GM19025 (cell line): ENCODE results near the gene SIPA1L2.
"Not testable (repeated sequence)": the region's sequence is repeated elsewhere in the genome, so short reads cannot be mapped to it uniquely, and the experiment has no call there.

Experiments
- ATAC-seq: cut with Tn5 transposase; IDR thresholded peaks from one replicate; pipeline ENCODE4 v1.9.1; 2021; ENCODE audit warnings: mild to moderate bottlenecking, low read depth, moderate library complexity; ENCODE audit not compliant: unreplicated experiment

The SIPA1L2 gene

DNA sequence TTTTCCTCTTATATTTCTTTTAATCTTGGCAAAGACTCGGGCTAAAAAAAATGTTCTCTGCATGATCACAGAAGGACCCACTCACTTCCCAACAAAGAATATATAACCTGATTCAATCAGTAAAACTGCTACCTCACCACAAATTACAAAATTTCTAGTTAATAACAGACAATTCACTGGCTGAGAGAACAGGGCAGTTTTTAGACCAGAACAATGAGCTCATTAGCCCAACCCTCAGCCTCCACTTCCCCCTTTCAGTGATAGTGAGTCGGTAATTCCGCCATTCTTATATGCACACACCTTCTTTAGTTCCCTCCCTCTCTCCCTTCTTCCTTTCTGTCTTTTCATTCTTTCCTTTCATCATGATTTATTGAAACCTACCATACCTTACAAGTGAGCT is 8.9 kb downstream of the SIPA1L2 start:
- ATAC-seq = no peak

DNA sequence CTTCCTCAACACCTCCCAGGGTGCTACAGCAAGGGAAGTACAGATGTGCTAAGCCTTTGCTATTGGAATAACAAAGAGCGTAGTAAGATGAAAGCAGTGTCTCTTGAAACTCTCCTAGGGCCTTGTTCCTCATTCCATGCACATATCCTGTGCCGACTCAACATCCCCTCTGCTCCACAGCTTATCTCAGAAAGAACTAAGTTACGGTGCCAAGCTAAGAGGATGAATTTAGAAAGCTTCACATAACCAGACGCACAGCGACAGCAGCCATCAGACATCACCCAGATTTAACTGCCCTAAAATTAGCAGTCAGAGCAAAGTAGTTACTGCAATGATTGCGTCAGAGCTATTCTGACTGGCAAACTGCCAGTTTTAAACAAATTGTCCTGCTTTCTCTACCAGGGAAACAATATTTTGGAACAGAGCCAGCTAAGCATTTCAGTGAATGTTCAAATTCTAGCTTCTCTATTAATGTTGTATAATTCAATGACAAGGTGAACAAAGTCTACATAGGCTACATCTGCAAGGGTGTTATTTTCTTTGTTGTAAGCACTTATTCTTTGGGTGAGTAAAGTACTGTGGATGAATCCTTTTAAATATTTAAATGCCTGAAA is 9.5 kb downstream of the SIPA1L2 start:
- no peak for ATAC-seq

DNA sequence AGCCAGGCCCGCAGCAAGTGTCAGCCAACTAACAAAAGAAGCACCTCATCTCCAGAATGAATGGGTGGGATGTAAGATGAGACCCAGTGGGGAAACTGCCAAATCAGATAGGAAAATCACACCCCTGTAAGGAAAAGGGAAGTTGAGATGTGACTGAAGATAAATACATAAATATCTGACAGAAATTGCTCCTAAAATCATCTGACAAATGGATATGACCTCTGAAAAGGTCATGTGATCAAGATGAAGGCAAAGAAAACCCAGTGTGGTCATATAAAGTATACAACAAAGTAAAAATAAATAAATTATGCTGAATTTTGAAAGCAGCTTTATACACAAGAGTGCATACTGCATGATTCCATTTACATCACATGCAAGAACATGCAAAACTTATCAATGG is 12.7 kb downstream of the SIPA1L2 start:
- ATAC-seq = no peak

DNA sequence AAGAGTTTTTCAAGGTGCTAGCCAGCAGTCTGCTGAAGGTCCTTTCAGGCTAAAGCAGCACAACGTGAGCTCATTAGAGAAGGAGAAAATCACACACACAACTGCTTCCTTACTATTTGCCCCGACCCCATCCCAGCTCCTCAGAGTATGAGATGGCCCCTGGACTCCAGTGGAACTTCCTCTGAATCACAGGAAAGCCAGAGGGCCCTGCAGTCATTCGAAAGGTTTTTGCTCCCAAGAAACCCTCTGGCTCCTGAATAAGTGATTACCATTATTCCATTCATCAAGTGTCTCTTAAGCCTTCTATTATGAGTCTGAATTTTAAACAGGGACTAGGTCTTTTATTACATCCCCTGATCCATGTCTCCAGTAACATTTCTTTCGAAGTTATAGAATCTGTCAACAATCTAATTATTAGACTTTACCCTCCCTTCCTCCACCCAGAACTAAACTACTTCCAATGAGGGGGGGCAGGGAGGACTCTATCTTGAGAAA is 14.6 kb downstream of the SIPA1L2 start:
- ATAC-seq = no peak

DNA sequence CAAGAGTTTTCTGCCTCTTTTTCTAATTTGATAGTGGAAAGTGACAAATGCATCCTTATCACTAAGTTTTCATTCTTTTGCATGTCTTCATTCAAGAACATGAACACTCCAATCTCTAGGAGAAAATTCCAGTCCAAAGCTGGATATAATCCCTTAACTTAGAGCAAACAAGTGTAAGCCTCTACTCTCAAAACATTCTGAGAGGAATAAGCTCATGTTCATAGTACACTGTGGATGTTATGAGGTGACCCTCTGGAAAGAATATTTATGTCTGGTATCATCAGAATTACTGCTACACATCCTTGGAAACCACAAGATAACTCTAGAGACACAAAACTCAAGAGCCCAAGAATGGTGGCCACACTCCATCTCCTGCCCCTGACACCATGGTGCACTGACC is 15.1 kb downstream of the SIPA1L2 start:
- ATAC-seq = no peak

DNA sequence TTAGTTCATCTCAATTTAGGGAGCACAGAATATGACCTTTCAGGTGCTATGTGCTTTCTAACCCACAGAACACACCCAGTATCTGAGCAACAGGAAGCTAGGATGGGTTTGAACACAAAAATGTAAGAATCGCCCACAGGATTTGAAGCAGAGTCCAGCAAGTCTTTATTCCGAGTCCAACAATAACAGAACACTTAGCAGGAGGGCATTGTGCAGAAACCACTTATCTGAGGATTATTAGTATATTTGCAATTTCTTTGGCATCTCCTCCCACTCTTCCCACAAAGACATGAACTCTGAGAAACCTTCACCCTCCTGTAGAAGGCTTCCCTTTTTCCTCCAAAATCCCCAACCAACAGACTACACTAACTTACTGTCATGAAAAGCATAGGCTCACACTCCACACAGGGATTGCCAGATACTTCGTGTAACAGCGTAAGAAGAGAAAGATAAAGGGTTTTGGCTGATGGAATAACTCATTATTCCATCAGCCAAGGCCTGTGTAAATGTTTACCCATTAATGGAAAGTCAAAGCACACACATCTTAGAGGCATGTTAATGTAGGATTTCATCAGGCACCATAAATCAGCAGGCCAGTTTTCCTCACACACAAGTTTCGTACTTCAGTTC is 16.1 kb downstream of the SIPA1L2 start:
- no peak for ATAC-seq

DNA sequence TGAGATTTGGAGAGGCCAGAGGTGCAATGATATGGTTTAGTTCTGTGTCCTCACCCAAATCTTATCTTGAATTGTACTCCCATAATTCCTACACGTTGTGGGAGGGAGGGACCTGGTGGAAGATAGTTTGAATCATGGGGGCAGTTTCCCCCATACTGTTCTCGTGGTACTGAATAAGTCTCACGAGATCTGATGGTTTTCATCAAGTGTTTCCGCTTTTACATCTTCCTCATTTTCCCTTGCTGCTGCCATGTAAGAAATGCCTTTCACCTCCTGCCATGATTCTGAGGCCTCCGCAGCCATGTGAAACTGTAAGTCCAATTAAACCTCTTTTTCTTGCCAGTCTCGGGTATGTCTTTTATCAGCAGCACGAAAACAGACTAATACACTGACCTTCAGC is 17.1 kb downstream of the SIPA1L2 start:
- not testable (repeated sequence) for ATAC-seq

DNA sequence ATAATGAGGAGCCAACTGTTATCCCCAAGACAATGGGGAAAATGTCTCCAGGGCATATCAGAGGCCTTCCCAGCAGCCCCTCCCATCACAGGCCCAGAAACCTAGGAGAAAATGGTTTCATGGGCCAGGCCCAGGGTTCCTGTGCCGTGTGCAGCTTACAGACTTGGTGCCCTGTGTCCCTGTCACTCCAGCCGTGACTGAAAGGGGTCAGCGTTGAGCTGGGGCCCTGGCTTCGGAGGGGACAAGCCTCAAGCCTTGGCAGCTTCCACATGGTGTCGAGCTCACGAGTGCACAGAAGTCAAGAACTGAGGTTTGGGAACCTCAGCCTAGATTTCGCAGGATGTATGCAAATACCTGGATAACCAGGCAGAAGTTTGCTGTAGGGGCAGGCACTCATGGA is 18.1 kb downstream of the SIPA1L2 start:
- ATAC-seq = no peak

DNA sequence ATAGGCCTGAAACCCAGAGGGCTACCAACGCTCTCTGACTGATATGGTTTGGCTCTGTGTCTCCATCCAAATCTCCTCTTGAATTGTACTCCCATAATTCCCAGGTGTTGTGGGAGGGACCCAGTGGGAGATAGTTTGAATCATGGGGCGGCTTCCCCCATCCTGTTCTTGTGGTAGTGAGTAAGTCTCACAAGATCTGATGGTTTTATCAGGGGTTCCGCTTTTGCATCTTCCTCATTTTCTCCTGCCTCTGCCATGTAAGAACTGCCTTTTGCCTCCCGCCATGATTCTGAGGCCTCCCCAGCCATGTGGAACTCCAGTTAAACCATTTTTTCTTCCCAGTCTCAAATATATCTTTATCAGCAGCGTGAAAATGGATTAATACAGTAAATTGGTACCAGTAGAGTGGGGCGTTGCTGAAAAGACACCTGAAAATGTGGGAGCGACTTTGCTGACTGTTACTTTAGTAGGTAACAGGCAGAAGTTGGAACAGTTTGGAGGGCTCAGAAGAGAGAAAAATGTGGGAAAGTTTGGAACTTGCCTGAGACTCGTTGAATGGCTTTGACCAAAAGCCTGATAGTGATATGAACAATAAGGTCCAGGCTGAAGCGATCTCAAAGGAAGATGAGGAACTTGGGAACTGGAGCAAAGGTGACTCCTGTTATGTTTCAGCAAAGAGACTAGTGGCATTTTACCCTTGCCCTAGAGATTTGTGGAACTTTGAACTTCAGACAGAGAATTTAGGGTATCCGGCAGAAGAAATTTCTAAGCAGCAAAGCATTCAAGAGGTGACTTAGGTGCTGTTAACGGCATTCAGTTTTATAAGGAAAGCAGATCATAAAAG is 18.8 kb downstream of the SIPA1L2 start:
- not testable (repeated sequence) for ATAC-seq

DNA sequence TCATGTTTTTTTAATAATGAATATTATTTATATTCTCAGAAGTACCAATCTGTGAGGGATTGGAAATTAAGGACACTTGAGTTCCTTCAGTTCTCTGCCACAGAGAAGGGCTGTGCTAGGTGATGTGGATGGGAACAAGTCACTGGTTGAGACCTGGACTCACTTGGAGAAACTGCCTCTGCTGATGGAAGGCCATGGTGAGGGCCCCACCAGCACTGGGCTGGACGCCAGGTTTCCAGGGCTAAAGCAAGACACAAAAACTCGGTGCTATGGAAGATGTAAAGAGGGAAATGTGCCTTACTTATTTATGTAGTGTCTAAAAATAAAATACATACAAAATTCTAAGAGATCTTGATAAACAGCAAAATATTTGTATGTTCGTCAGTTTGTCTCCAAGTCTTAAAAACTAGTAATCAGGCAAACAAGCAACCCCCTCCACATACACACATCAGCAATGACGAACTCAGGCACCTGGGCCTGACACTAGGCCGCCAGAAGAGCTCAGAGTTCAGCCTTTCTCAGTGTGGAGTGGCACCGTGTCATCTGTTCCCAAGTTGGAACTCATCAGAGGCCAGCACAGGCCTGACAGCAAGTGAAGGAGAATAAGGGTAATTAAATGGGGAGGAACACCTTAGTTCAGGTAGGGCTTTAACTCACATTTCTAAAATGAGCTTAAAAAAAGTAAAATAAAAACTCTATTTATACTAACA is 19.6 kb downstream of the SIPA1L2 start:
- ATAC-seq = no peak

DNA sequence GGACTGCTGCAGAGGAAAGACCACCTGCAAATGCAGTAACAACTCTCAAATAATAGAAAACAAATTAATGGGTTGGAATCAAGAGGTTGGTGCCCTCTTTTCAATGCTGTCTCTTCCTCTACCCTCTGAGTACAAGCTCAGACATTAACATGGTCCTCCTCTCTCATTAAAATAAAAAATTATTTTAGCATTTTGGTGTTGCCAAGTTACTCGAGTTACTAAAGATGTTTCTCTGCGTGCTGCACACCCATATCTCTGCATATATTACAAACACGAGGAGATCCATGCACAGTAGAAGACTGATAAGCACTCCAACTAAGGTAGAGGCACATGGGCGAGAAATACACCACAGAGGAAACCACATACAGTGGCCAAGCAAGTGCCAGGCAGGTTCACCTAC is 21.5 kb downstream of the SIPA1L2 start:
- ATAC-seq = no peak

DNA sequence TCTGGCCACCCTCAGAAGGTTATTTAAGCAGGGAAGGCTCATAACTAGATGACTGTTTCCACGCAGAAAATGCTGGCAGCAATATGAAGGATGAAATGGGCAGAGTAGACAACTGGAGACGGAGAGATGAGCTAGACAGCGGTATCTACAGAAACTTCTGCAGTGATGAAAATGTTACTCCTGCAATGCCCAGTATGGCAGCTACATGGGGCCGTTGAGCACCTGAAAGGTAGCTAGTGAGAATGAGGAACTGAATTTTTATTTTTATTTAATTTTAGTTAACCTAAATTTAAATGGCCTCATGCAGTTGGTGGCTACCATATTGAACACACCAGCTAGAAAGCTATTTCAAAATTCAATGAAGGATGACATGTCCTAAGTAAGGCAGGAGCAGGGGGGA is 27.3 kb downstream of the SIPA1L2 start:
- ATAC-seq = no peak

DNA sequence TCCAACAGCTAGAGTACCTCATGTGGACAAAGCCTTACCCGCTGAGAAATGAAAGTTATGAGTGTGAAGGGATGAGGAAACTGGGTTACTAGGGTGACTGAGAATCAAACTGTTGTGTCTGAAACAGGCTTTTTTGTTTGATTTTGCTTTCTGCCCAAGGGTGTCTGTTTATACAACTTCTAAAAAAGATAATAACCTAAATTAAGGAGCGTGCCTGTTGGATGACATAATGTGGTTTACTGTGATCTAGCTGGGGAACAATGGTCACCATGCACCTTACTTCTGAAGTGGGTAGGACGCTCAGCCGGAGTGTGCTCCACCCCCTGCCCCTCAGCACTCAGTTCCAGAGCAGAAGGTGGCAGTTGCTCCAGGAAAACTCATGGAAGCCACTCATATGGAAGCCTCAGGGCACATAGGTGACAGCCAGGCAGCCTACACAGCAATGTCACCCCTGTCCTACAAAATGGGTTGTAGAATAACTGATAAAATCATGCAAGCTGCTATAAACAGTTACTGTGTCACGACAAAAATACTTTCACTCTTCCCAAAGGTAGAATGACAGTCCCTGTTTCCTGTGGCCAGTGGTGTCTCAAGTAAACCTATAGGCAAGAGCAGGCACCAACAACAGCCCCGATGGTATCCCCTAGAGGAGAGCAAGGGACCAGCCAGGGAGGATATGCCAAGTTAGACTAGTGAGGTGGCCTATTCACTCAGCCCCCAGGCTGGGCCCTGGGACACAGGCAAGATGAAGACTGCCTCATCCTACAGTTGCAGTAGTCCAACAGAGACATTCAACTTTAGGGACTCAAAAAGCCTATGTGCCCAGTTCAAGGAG is 29.3 kb downstream of the SIPA1L2 start:
- no peak for ATAC-seq

DNA sequence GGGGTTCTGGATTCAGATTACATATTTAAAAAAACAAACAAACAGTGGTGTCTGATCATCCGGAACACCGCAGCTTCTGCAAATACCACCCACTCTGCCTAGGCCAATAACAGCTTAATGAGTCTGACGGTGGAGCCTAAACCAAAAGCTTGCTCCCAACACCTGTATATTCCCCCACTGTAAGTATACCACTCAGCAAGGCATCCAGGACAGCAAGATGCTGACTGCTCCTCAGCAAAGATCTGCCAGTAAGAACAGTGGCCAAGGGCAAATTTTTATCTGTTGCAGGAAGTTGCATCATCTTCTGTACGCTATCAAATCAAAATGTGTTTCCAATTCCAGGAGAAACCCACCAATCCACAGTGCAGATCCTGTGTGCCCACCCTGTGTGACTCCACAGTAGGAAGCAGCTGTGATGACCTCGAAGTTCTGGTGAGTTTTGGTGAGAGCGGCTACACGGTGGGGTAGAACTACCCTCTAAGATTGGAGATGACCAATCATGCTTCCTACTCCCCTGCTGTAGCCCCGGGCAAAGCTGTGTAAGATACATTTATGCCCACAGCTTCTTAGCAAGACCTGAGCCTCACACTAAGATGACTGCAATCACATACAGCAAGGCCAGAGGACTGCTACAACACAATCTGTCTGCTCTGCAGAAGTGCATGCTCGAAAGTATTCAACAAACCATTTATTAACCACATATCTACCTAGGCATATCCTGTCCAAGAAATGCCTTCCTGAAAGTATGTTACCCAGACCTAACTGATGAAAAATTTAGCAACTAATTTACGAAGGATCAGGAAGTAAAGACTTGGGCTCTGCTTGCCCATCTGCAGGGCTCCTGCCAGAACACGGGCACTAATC is 30.5 kb downstream of the SIPA1L2 start:
- peak; percentile 47 for ATAC-seq

DNA sequence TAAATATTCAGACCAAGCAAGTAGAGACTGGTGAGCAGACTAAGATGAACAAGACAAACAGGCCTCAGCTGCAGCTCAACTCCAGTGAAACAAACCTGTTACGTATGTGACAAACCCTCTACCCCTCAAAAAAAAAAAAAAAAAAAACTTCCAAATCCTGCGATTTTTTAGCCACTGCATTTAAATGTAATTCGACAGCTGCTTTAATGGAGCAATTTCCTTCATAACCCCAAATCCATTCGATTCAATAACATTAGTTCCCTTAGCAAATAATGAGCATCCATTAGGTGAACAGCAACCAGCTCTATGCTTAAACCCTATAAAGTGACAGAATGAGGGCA is 31.1 kb downstream of the SIPA1L2 start:
- ATAC-seq = no peak

DNA sequence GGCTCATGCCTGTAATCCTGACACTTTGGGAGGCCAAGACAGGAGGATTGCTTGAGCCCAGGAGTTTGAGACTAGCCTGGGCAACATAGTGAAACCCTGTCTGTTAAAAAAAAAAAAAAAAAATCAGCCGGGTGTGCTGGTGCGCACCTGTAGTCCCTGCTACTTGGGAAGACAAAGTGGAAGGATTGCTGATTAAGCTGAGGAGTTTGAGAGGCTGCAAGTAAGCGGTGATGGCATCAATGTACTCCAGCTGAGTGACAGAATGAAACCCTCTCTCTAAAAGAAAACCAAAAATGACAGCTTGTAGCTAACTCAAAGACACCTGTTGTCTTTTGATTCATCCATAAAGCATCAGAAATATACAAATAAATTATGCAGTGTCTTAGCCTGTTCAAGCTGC is 31.8 kb downstream of the SIPA1L2 start:
- no peak for ATAC-seq

DNA sequence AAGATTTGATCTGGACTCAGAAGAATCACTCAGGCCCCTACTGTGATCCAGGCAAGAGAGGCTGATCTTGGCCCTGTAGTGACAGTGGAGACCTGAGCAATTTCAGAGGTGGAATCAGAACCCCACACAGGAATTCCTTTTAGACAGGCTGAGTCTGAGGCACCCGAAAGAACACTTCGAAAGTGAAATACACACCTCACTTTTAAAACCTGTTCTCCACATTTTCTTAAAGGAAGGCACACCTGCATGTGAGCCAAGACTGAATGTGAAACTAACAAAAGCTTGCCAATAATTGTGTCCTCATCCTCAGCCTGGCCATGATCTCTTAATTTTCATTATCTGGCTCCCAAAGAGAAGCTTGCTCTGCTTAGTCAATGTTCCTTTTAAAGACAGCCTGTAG is 32.2 kb downstream of the SIPA1L2 start:
- peak; percentile 43 for ATAC-seq

DNA sequence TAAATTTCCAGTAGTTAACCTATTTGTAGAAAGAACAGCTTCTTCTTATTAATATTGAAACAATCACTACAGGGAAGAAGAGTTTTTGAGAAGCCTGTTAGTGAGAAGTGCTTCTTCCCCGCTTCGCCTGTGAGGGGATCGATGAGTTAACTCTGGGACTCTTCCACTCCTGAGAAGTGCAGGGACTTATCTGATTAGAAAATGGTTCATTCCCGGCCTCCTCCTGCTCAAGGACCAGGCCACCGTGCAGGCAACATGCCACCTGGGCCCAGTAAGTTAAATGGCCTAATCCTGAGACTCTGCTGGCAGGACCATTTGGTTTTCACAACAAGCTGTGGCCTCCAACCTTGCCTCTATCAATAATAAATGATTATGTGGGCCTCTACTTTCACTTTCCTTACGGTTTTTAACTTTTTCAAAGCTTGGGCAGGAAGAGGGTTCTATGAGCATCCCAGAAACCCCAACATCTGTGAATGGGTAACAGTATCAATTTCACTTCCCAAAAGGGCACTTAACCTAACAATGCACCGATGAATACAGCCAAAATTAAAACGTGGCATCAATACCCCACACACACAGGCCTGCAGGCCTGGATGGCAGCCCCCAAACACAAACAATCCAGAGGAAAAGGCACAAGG is 33.1 kb downstream of the SIPA1L2 start:
- peak; percentile 32 for ATAC-seq
